ENCODE data around the gene DPEP2. TPM values are rescaled to one million over a fixed set of nuclear protein-coding genes. Genes with fewer than 3 reads are reported as not detected.

The DPEP2 gene
- total RNA-seq, 4 donors from 2014 or later = 0.26 to 0.38 TPM; not detected in 2

GRCh38 chr16:67954421-67955196 is 44.7 kb downstream of the DPEP2 start:
- H3K4me1 ChIP-seq = peaks cover 22 to 26% of the 10 kb centered on the region in 2 donors
- peaks cover 0 to 49% of the 10 kb centered on the region in 2 donors for H3K36me3 ChIP-seq
- H3K4me3 ChIP-seq = no peak overlapping the region
- no peak for TF ChIP-seq CTCF (IDR thresholded peaks at IDR 0.05 in 4 of 5, conservative IDR thresholded peaks at IDR 0.05 in 1 of 5)
- no peak for TF ChIP-seq POLR2A (IDR thresholded peaks at IDR 0.05)
- H3K27me3 ChIP-seq = no peaks in the 10 kb centered on the region
- DNase-seq (no peak), ATAC-seq (no peak)
- in situ Hi-C loops (cut with MboI; ENCODE audit: low sequenced_read_pairs in 4 of 4) (no loop called here), intact Hi-C loops (cut with DNase I; ENCODE audit: low total_unique reads) (no loop called here)
- H3K27ac ChIP-seq = peak overlapping the region in 3 of 4 donors; percentile 5 to 20 (median 19)
- H3K9me3 ChIP-seq = no peaks in the 10 kb centered on the region

- TF ChIP-seq CTCF (IDR thresholded peaks at IDR 0.05 in 4 of 5, conservative IDR thresholded peaks at IDR 0.05 in 1 of 5) (no peak), POLR2A (IDR thresholded peaks at IDR 0.05) (no peak)
- peak overlapping the region in 3 of 4 donors; percentile 5 to 20 (median 19) for H3K27ac ChIP-seq
- DNase-seq (no peak), ATAC-seq (no peak)
- H3K4me1 ChIP-seq = peaks cover 14 to 18% of the 10 kb centered on the region in 2 donors
- intact Hi-C loops (cut with DNase I; ENCODE audit: low total_unique reads) (no loop called here), in situ Hi-C loops (cut with MboI; ENCODE audit: low sequenced_read_pairs in 4 of 4) (no loop called here)
- no peaks in the 10 kb centered on the region for H3K9me3 ChIP-seq
- H3K27me3 ChIP-seq = no peaks in the 10 kb centered on the region
- no peak overlapping the region for H3K4me3 ChIP-seq
- H3K36me3 ChIP-seq = peaks cover 0 to 57% of the 10 kb centered on the region in 2 donors
Measured at GRCh38 chr16:67953641-67954375, 45.5 kb downstream of the DPEP2 start.

GRCh38 chr16:67951485-67951884 is 47.8 kb downstream of the DPEP2 start:
- Histone ChIP-seq H3K4me1 (peaks cover 7 to 11% of the 10 kb centered on the region in 2 donors), H3K27ac (peak overlapping the region in 2 of 4 donors; percentile 15 to 55), H3K36me3 (peaks cover 0 to 80% of the 10 kb centered on the region in 2 donors), H3K27me3 (no peaks in the 10 kb centered on the region), H3K4me3 (no peak overlapping the region), H3K9me3 (no peaks in the 10 kb centered on the region)
- intact Hi-C loops (cut with DNase I; ENCODE audit: low total_unique reads) (no loop called here), in situ Hi-C loops (cut with MboI; ENCODE audit: low sequenced_read_pairs in 4 of 4) (no loop called here)
- ATAC-seq (no peak), DNase-seq (no peak)
- TF ChIP-seq POLR2A (IDR thresholded peaks at IDR 0.05) (no peak), CTCF (IDR thresholded peaks at IDR 0.05 in 4 of 5, conservative IDR thresholded peaks at IDR 0.05 in 1 of 5) (no peak)

GRCh38 chr16:67950335-67950843 is 48.9 kb downstream of the DPEP2 start:
- DNase-seq (no peak), ATAC-seq (no peak)
- Histone ChIP-seq H3K27ac (no peak overlapping the region), H3K4me3 (no peak overlapping the region), H3K36me3 (peaks cover 0 to 90% of the 10 kb centered on the region in 2 donors), H3K27me3 (no peaks in the 10 kb centered on the region), H3K9me3 (no peaks in the 10 kb centered on the region), H3K4me1 (peaks cover 11 to 14% of the 10 kb centered on the region in 2 donors)
- intact Hi-C loops (cut with DNase I; ENCODE audit: low total_unique reads) = no loop called here
- TF ChIP-seq CTCF (IDR thresholded peaks at IDR 0.05 in 4 of 5, conservative IDR thresholded peaks at IDR 0.05 in 1 of 5) = no peak
- TF ChIP-seq POLR2A (IDR thresholded peaks at IDR 0.05) = no peak
- in situ Hi-C loops (cut with MboI; ENCODE audit: low sequenced_read_pairs in 4 of 4) = no loop called here
